Endodermal cell (in vitro differentiated cells): ENCODE measurements around the gene SPON1. TPM values are rescaled to one million over a fixed set of nuclear protein-coding genes. Genes with fewer than 3 reads are reported as not detected.

Source experiments
- DNase-seq: peaks from one replicate; pipeline ENCODE4 v3.0.0-alpha.2; 2017
- H3K27ac ChIP-seq: 2 replicates; pipeline ENCODE4 v1.5.1; 2013; ENCODE audit warnings: mild to moderate bottlenecking, low read depth, low read length, moderate library complexity
- H3K27me3 ChIP-seq: 2 replicates; pipeline ENCODE4 v1.6.1; 2013; ENCODE audit warnings: mild to moderate bottlenecking, low read length, moderate library complexity; ENCODE audit not compliant: insufficient read depth, control insufficient read depth, poor library complexity, severe bottlenecking
- H3K36me3 ChIP-seq: 2 replicates; pipeline ENCODE4 v1.7.0; 2013; ENCODE audit warnings: mild to moderate bottlenecking, low read length, moderate library complexity; ENCODE audit not compliant: control insufficient read depth, insufficient read depth
- H3K4me1 ChIP-seq: one replicate; pipeline ENCODE4 v1.7.0; 2013; ENCODE audit warnings: low read length; ENCODE audit not compliant: control insufficient read depth, insufficient read depth
- H3K4me3 ChIP-seq: 2 replicates; pipeline ENCODE4 v1.5.1; 2013; ENCODE audit warnings: mild to moderate bottlenecking, low read length, moderate library complexity
- H3K9ac ChIP-seq: 2 replicates; pipeline ENCODE4 v1.6.1; 2013; ENCODE audit warnings: mild to moderate bottlenecking, low read length, moderate library complexity; ENCODE audit not compliant: poor library complexity, severe bottlenecking; ENCODE audit errors: extremely low read depth
- H3K9me3 ChIP-seq: 2 replicates; pipeline ENCODE4 v1.6.1; 2013; ENCODE audit warnings: mild to moderate bottlenecking, low read length, moderate library complexity; ENCODE audit not compliant: control insufficient read depth
- H3K27ac Mint-ChIP-seq: 2 replicates; pipeline ENCODE4 v1.8.0; 2020; ENCODE audit warnings: mixed read lengths
- H3K27me3 Mint-ChIP-seq: 2 replicates; pipeline ENCODE4 v1.8.0; 2021; ENCODE audit warnings: mild to moderate bottlenecking, mixed read lengths; ENCODE audit not compliant: insufficient read depth
- H3K36me3 Mint-ChIP-seq: 2 replicates; pipeline ENCODE4 v1.8.0; 2020; ENCODE audit warnings: low read depth, mixed read lengths
- H3K4me1 Mint-ChIP-seq: 2 replicates; pipeline ENCODE4 v1.8.0; 2020; ENCODE audit warnings: mixed read lengths
- H3K4me3 Mint-ChIP-seq: 2 replicates; pipeline ENCODE4 v1.8.0; 2020; ENCODE audit warnings: mild to moderate bottlenecking, moderate library complexity, mixed read lengths
- H3K9me3 Mint-ChIP-seq: 2 replicates; pipeline ENCODE4 v1.8.0; 2020; ENCODE audit warnings: mild to moderate bottlenecking, mixed read lengths
- CTCF ChIP-seq: fragments of 200-600 bp; sonication (generic); conservative IDR thresholded peaks from 2 replicates; pipeline ENCODE4 v1.5.0; 2021; ENCODE audit warnings: antibody characterized with exemption, mild to moderate bottlenecking
- WGBS, 2 experiments: methylation state at CpG; one replicate each; pipeline versions ENCODE4 v1.1.5 to v1.1.7; 2013; ENCODE audit warnings: missing lambda C conversion rate in 2 of 2, mixed read lengths in 1 of 2; ENCODE audit not compliant: insufficient coverage in 1 of 2, insufficient read length in 1 of 2; 5-methylcytosine and 5-hydroxymethylcytosine counted together
- total RNA-seq, 2 donors: library from RNA; stranded (reverse); fragmentation: NEBNext Ultra II Directional in 1 of 2; extraction: Animal tissue kit (Norgen Biotek cat#: 25700) in 1 of 2; gene quantifications; 2 replicates in 1 of 2; 3 replicates in 1 of 2; pipeline ENCODE4 v1.2.1, GENCODE V29; 2021

SPON1 gene
- total RNA-seq, 2 donors from 2014 or later, result 0.13 to 1.6 TPM

GRCh38 chr11:14144934-14145333, 182.4 kb downstream of the SPON1 start:
- H3K9ac ChIP-seq, result no peak overlapping the region
- H3K36me3 ChIP-seq, result no peaks in the 10 kb centered on the region
- no peak overlapping the region for H3K27ac ChIP-seq
- no peak overlapping the region for H3K27ac Mint-ChIP-seq
- no peaks in the 10 kb centered on the region for H3K9me3 ChIP-seq
- H3K27me3 ChIP-seq, result no peaks in the 10 kb centered on the region
- H3K27me3 Mint-ChIP-seq, result no peaks in the 10 kb centered on the region
- 89 to 94% methylated on average over 2 of the region's 2 CpGs for WGBS, 2 experiments
- H3K4me1 ChIP-seq, result no peaks in the 10 kb centered on the region
- no peak overlapping the region for H3K4me3 Mint-ChIP-seq
- no peak for DNase-seq
- H3K36me3 Mint-ChIP-seq, result no peaks in the 10 kb centered on the region
- no peak for TF ChIP-seq CTCF
- no peaks in the 10 kb centered on the region for H3K9me3 Mint-ChIP-seq
- no peak overlapping the region for H3K4me3 ChIP-seq
- peaks cover 2% of the 10 kb centered on the region for H3K4me1 Mint-ChIP-seq

GRCh38 chr11:14148653-14149273, 186.2 kb downstream of the SPON1 start:
- Histone ChIP-seq H3K9me3 (peaks cover 10% of the 10 kb centered on the region), H3K4me1 (no peaks in the 10 kb centered on the region), H3K4me3 (no peak overlapping the region), H3K9ac (no peak overlapping the region), H3K27ac (no peak overlapping the region), H3K36me3 (no peaks in the 10 kb centered on the region), H3K27me3 (no peaks in the 10 kb centered on the region)
- TF ChIP-seq CTCF, result peak; percentile 63
- no peaks in the 10 kb centered on the region for H3K4me1 Mint-ChIP-seq
- no peak overlapping the region for H3K4me3 Mint-ChIP-seq
- H3K27me3 Mint-ChIP-seq, result no peaks in the 10 kb centered on the region
- no peak overlapping the region for H3K27ac Mint-ChIP-seq
- H3K9me3 Mint-ChIP-seq, result peaks cover 8% of the 10 kb centered on the region
- DNase-seq, result no peak
- WGBS, 2 experiments, result 86% methylated on average over 3 of the region's 3 CpGs; no CpG with 5 or more reads in 1 of the 2 experiments
- no peaks in the 10 kb centered on the region for H3K36me3 Mint-ChIP-seq

DNA sequence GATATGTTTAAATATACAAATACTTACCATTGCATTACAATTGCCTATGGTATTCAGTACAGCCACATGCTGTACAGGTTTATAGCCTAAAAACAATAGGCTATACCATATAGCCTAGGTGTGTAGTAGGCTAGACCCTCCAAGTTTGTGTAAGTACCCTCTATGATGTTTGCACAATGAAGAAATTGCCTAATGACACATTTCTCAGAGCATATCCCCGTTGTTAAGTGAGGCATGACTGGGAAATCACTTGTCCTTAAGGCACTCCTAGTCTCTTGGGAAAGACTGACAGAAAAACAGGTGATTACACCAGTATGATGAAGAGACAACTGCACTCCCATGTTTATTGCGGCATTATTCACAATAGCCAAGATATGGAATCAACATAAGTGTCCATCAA, 187.2 kb downstream of the SPON1 start:
- Mint-ChIP-seq H3K4me3 (no peak overlapping the region), H3K27ac (no peak overlapping the region), H3K9me3 (peaks cover 18% of the 10 kb centered on the region), H3K36me3 (no peaks in the 10 kb centered on the region), H3K27me3 (no peaks in the 10 kb centered on the region), H3K4me1 (no peaks in the 10 kb centered on the region)
- no peak overlapping the region for H3K4me3 ChIP-seq
- no peak overlapping the region for H3K9ac ChIP-seq
- no peaks in the 10 kb centered on the region for H3K4me1 ChIP-seq
- no peak overlapping the region for H3K27ac ChIP-seq
- no peaks in the 10 kb centered on the region for H3K36me3 ChIP-seq
- 77 to 100% methylated on average over 1 to 2 of the region's 2 CpGs for WGBS, 2 experiments
- no peak for DNase-seq
- peaks cover 18% of the 10 kb centered on the region for H3K9me3 ChIP-seq
- H3K27me3 ChIP-seq, result no peaks in the 10 kb centered on the region
- TF ChIP-seq CTCF, result no peak
